Keratinocyte (primary cell): Measurements from ENCODE around the gene MEGF11.

Source experiments
- CTCF ChIP-seq, 3 experiments: IDR thresholded peaks in 1 of 3; conservative IDR thresholded peaks in 1 of 3; optimal IDR thresholded peaks in 1 of 3; 2 replicates in 2 of 3; 3 replicates in 1 of 3; pipeline versions ENCODE3 to v1.5.1; 2011; ENCODE audit warnings: low read length in 3 of 3, mild to moderate bottlenecking in 3 of 3, moderate library complexity in 2 of 3, control low read depth in 1 of 3, inconsistent platforms in 1 of 3; ENCODE audit not compliant: insufficient read depth in 2 of 3; ENCODE audit errors: extremely low read depth in 1 of 3
- EZH2 ChIP-seq: IDR thresholded peaks from one replicate; pipeline ENCODE4 v1.6.1; 2012; ENCODE audit warnings: inconsistent platforms, mild to moderate bottlenecking, low read length, moderate library complexity

- no peak for TF ChIP-seq CTCF (optimal IDR thresholded peaks at IDR 0.05 in 1 of 3, IDR thresholded peaks at IDR 0.05 in 1 of 3, conservative IDR thresholded peaks at IDR 0.05 in 1 of 3; ENCODE audit: extremely low read depth in 1 of 3, insufficient read depth in 2 of 3, low read length in 3 of 3)
- no peak for TF ChIP-seq EZH2
These were observed 100.9 kb downstream of the MEGF11 start for GRCh38 chr15:66152650-66153049.
